B cell (primary cell): ENCODE measurements around the gene MAP10. TPM values are rescaled to one million over a fixed set of nuclear protein-coding genes. Genes with fewer than 3 reads are reported as not detected.

Experiments
- ATAC-seq: fragments of 200-7000 bp; cut with Tn5 transposase; one replicate; pipeline ENCODE4 v1.10.0; 2021; ENCODE audit warnings: low read depth, mild to moderate bottlenecking, moderate number of reproducible peaks, moderate library complexity
- CTCF ChIA-PET: fragments of 350-600 bp; sonication (Branson Sonifier 250); formaldehyde crosslinking; loops from one replicate; lab custom pipeline; 2021; ENCODE audit warnings: antibody characterized with exemption, inconsistent platforms; lab: Charles Lee
- POLR2A ChIA-PET: fragments of 350-600 bp; sonication (Branson Sonifier 250); formaldehyde crosslinking; loops from one replicate; lab custom pipeline; 2021; ENCODE audit warnings: antibody characterized with exemption; lab: Charles Lee
- DNase-seq: peaks from one replicate; pipeline ENCODE4 v3.0.0; 2013
- H2AFZ ChIP-seq: 2 replicates; pipeline ENCODE4 v1.6.1; 2012; ENCODE audit warnings: mild to moderate bottlenecking, low read depth, low read length; ENCODE audit not compliant: insufficient read depth, poor library complexity, severe bottlenecking
- H3K27ac ChIP-seq, 2 donors: 1 replicate in 1 of 2; 2 replicates in 1 of 2; pipeline ENCODE4 v1.5.1; 2012 to 2013; ENCODE audit warnings: low read length in 2 of 2, mild to moderate bottlenecking in 2 of 2, moderate library complexity in 1 of 2
- H3K27me3 ChIP-seq, 4 experiments: fragments of 200-600 bp in 1 of 4; sonication (generic) in 1 of 4; replicated peaks in 1 of 4; 1 replicate in 2 of 4; 2 replicates in 2 of 4; pipeline versions ENCODE4 v1.6.1 to v1.7.0; 2013 to 2016; ENCODE audit warnings: low read length in 3 of 4, mild to moderate bottlenecking in 2 of 4, mixed read lengths in 1 of 4, moderate library complexity in 1 of 4; ENCODE audit not compliant: insufficient read depth in 4 of 4, control insufficient read depth in 3 of 4; ENCODE audit errors: control extremely low read depth in 1 of 4
- H3K36me3 ChIP-seq, 2 experiments: replicated peaks in 1 of 2; 1 replicate in 1 of 2; 2 replicates in 1 of 2; pipeline versions ENCODE4 v1.6.1 to v1.7.1; 2013; ENCODE audit warnings: low read length in 1 of 2; ENCODE audit not compliant: insufficient read depth in 2 of 2, control insufficient read depth in 1 of 2; ENCODE audit errors: control extremely low read depth in 1 of 2, extremely low read depth in 1 of 2
- H3K4me1 ChIP-seq, 2 donors: fragments of 200-600 bp in 1 of 2; sonication (generic) in 1 of 2; 1 replicate in 1 of 2; 2 replicates in 1 of 2; pipeline versions ENCODE4 v1.5.1 to v1.6.1; 2013 to 2017; ENCODE audit warnings: low read length in 2 of 2; ENCODE audit not compliant: control insufficient read depth in 2 of 2, insufficient read depth in 2 of 2
- H3K4me2 ChIP-seq: replicated peaks from 2 replicates; pipeline ENCODE3; 2012; ENCODE audit warnings: mild to moderate bottlenecking, low read depth, low read length; ENCODE audit not compliant: poor library complexity, severe bottlenecking
- H3K4me3 ChIP-seq, 5 experiments: fragments of 200-600 bp in 1 of 5; sonication (generic) in 1 of 5; 1 replicate in 3 of 5; 2 replicates in 2 of 5; pipeline versions ENCODE4 v1.5.1 to v1.7.0; 2011 to 2016; ENCODE audit warnings: low read length in 4 of 5, mild to moderate bottlenecking in 4 of 5, low read depth in 2 of 5, control low read depth in 1 of 5, moderate library complexity in 1 of 5; ENCODE audit not compliant: insufficient read depth in 1 of 5; ENCODE audit errors: control extremely low read depth in 1 of 5, extremely low read depth in 1 of 5
- H3K79me2 ChIP-seq: fragments of 200-600 bp; sonication (generic); one replicate; pipeline ENCODE4 v1.6.0; 2016; ENCODE audit warnings: low read length; ENCODE audit not compliant: control insufficient read depth, insufficient read depth
- H3K9ac ChIP-seq: fragments of 200-600 bp; sonication (generic); 2 replicates; pipeline ENCODE4 v1.6.1; 2017; ENCODE audit warnings: mild to moderate bottlenecking, low read length, moderate library complexity
- H3K9me3 ChIP-seq, 3 donors: one replicate each; pipeline versions ENCODE4 v1.6.1 to v1.7.1; 2013; ENCODE audit warnings: low read length in 2 of 3; ENCODE audit not compliant: control insufficient read depth in 2 of 3, insufficient read depth in 1 of 3; ENCODE audit errors: control extremely low read depth in 1 of 3
- H4K20me1 ChIP-seq: 2 replicates; pipeline ENCODE4 v1.6.0; 2012; ENCODE audit warnings: mild to moderate bottlenecking, low read length; ENCODE audit not compliant: insufficient read depth, control insufficient read depth, poor library complexity, severe bottlenecking
- H3K27ac Mint-ChIP-seq: one replicate; pipeline ENCODE4 v1.8.0; 2021; ENCODE audit warnings: mixed read lengths
- H3K27me3 Mint-ChIP-seq: one replicate; pipeline ENCODE4 v1.8.0; 2021; ENCODE audit warnings: mixed read lengths
- H3K4me1 Mint-ChIP-seq: one replicate; pipeline ENCODE4 v1.8.0; 2021; ENCODE audit warnings: mixed read lengths
- H3K4me3 Mint-ChIP-seq: one replicate; pipeline ENCODE4 v1.8.0; 2021; ENCODE audit warnings: mixed read lengths
- H3K9me3 Mint-ChIP-seq: one replicate; pipeline ENCODE4 v1.8.0; 2022; ENCODE audit warnings: mixed read lengths; ENCODE audit not compliant: insufficient read depth
- EZH2 ChIP-seq: IDR thresholded peaks from 2 replicates; pipeline ENCODE4 v1.6.1; 2012; ENCODE audit warnings: borderline replicate concordance, low read depth, mild to moderate bottlenecking, moderate library complexity, low read length; ENCODE audit not compliant: insufficient read depth, poor library complexity, severe bottlenecking
- WGBS: methylation state at CpG from one replicate; pipeline ENCODE4 v1.1.5; 2013; ENCODE audit warnings: missing lambda C conversion rate; ENCODE audit not compliant: insufficient coverage; 5-methylcytosine and 5-hydroxymethylcytosine counted together
- intact Hi-C: fragments of 100-400 bp; cut with micrococcal nuclease; formaldehyde crosslinking; loops from one replicate; pipeline ENCODE4 v1.10.0; 2022
- polyA plus RNA-seq: library from polyadenylated mRNA; depleted of rRNA; stranded (reverse); fragments of >200 nt; gene quantifications from 2 replicates; pipeline ENCODE4 v1.2.3, GENCODE V29; 2012
- small RNA-seq: library from RNA; depleted of rRNA; stranded (forward); fragments of <200 nt; gene quantifications from one replicate; pipeline ENCODE3, GENCODE V24; 2012; ENCODE audit warnings: low replicate concordance, low read depth; ENCODE audit not compliant: insufficient read length
- total RNA-seq, 2 donors: library from RNA; stranded (reverse); fragments of 120-200 nt in 1 of 2; gene quantifications; 1 replicate in 1 of 2; 2 replicates in 1 of 2; pipeline versions ENCODE4 v1.2.3 to v1.2.4, GENCODE V29; 2013 to 2022
- TF ChIP-seq, protein P1 (sequence below): fragments of 200-600 bp; IDR thresholded peaks from one replicate; pipeline ENCODE4 v1.8.0; 2022; ENCODE audit warnings: antibody characterized with exemption, mild to moderate bottlenecking

The MAP10 gene
- total and polyA plus RNA-seq, 2 donors (not counting 1 experiment from before 2014, with no cell fraction given) = 0.60 to 1.9 TPM

DNA sequence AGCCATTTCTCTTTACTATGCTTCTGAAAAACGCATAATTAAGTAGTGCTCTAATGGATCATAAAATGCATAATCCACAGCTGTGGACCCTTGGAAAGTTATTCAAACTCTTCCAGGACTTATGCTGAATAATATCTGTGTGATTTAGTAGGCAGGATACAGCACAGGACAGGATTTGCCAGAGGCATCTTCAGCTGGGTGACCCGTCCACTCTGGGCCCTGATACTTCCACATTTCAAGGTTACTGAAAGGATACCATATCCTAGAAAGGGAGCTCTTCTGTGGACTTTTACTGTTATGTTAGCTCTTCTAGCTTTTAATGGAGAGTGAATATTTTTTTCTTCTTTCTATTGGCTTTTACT is 49.6 kb downstream of the MAP10 start:
- Histone ChIP-seq H3K36me3 (no peaks in the 10 kb centered on the region), H3K4me3 (no peak overlapping the region), H3K9ac (no peak overlapping the region), H4K20me1 (no peaks in the 10 kb centered on the region), H3K4me1 (no peaks in the 10 kb centered on the region), H3K79me2 (no peaks in the 10 kb centered on the region), H3K9me3 (no peaks in the 10 kb centered on the region), H2AFZ (no peak overlapping the region), H3K27ac (no peak overlapping the region), H3K27me3 (no peaks in the 10 kb centered on the region), H3K4me2 (no peak overlapping the region)
- ChIA-PET POLR2A (no interaction called here), CTCF (no interaction called here)
- Mint-ChIP-seq H3K4me1 (no peaks in the 10 kb centered on the region), H3K27ac (no peak overlapping the region), H3K4me3 (no peak overlapping the region), H3K27me3 (peaks cover 14% of the 10 kb centered on the region), H3K9me3 (no peaks in the 10 kb centered on the region)
- intact Hi-C loops = no loop called here
- DNase-seq = no peak
- ATAC-seq = no peak
- TF ChIP-seq, protein P1, sequence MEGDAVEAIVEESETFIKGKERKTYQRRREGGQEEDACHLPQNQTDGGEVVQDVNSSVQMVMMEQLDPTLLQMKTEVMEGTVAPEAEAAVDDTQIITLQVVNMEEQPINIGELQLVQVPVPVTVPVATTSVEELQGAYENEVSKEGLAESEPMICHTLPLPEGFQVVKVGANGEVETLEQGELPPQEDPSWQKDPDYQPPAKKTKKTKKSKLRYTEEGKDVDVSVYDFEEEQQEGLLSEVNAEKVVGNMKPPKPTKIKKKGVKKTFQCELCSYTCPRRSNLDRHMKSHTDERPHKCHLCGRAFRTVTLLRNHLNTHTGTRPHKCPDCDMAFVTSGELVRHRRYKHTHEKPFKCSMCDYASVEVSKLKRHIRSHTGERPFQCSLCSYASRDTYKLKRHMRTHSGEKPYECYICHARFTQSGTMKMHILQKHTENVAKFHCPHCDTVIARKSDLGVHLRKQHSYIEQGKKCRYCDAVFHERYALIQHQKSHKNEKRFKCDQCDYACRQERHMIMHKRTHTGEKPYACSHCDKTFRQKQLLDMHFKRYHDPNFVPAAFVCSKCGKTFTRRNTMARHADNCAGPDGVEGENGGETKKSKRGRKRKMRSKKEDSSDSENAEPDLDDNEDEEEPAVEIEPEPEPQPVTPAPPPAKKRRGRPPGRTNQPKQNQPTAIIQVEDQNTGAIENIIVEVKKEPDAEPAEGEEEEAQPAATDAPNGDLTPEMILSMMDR = no peak
- TF ChIP-seq EZH2 = no peak
- no CpG with 5 or more reads among the region's 2 CpGs for WGBS

DNA sequence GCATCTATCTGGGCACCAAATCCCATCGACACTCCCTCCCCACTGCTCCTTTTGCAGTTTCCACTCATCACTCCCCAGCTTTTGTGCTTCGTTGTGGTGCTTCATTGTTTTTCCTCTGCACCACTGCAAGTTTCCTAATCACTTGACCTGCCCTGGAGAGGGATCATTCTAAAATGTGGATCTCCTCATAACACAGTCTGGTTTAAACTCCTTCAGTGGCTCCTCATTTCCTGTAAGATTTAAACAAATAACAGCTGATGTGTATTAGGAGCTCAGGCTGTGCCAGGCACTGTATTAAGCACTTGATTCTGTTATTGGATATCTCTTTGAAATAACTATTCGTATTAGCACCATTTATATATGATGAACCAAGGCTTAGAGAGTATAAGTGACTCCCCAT is 51.3 kb downstream of the MAP10 start:
- Histone ChIP-seq H3K9ac (no peak overlapping the region), H3K79me2 (no peaks in the 10 kb centered on the region), H2AFZ (no peak overlapping the region), H4K20me1 (no peaks in the 10 kb centered on the region), H3K27me3 (no peaks in the 10 kb centered on the region), H3K4me2 (no peak overlapping the region), H3K4me1 (no peaks in the 10 kb centered on the region), H3K9me3 (no peaks in the 10 kb centered on the region), H3K36me3 (no peaks in the 10 kb centered on the region), H3K27ac (no peak overlapping the region), H3K4me3 (no peak overlapping the region)
- intact Hi-C loops = no loop called here
- Mint-ChIP-seq H3K4me3 (no peak overlapping the region), H3K4me1 (no peaks in the 10 kb centered on the region), H3K9me3 (no peaks in the 10 kb centered on the region), H3K27ac (no peak overlapping the region), H3K27me3 (peaks cover 20% of the 10 kb centered on the region)
- POLR2A ChIA-PET = no interaction called here
- TF ChIP-seq EZH2 = no peak
- TF ChIP-seq, protein P1 = no peak
- CTCF ChIA-PET = no interaction called here
- ATAC-seq (no peak), DNase-seq (no peak)
- WGBS = 80% methylated on average over 1 of the region's 3 CpGs

Small RNAs within 50 kb of the gene (small RNA-seq; reads per million reads assigned to genes)
- gene RNU1-74P = 23.5 reads per million, percentile 90 among the genes with 10 or more reads in this experiment

Other genes with a start within 250 kb of the MAP10 start
- 0.07 and 0.22 TPM in 2 replicates for gene SIPA1L2, start 175.3 kb upstream of the MAP10 start, total RNA-seq
- gene SIPA1L2, start 175.3 kb upstream of the MAP10 start, polyA plus RNA-seq = 0.07 TPM in 2 replicates
- 16.5 and 17.5 TPM in 2 replicates for gene NTPCR, start 145.2 kb downstream of the MAP10 start, total RNA-seq
- 6.2 and 7.6 TPM in 2 replicates for gene NTPCR, start 145.2 kb downstream of the MAP10 start, polyA plus RNA-seq